Activated T-cell treated with anti-CD3 and anti-CD28 coated beads, Interleukin-2, amount 50 U/mL, for 4 hours (primary cell): ENCODE measurements around the gene PAPPA2. TPM values are rescaled to one million over a fixed set of nuclear protein-coding genes. Genes with fewer than 3 reads are reported as not detected.

ENCODE experiments used
- ATAC-seq, 2 donors: fragments of 200-7000 bp; cut with Tn5 transposase; one replicate each; pipeline ENCODE4 v1.10.0; 2021
- DNase-seq: peaks from one replicate; pipeline ENCODE4 v3.0.0-alpha.2; 2020
- H3K27me3 Mint-ChIP-seq: one replicate; pipeline ENCODE4 v1.8.0; 2021; ENCODE audit warnings: low read depth, mixed read lengths
- H3K36me3 Mint-ChIP-seq: one replicate; pipeline ENCODE4 v1.8.0; 2022; ENCODE audit warnings: mixed read lengths; ENCODE audit not compliant: insufficient read depth
- H3K4me1 Mint-ChIP-seq: one replicate; pipeline ENCODE4 v1.8.0; 2021; ENCODE audit warnings: low read depth, mixed read lengths
- H3K4me3 Mint-ChIP-seq: one replicate; pipeline ENCODE4 v1.8.0; 2021; ENCODE audit warnings: mild to moderate bottlenecking, moderate library complexity, mixed read lengths
- H3K9me3 Mint-ChIP-seq: one replicate; pipeline ENCODE4 v1.8.0; 2021; ENCODE audit warnings: mixed read lengths
- total RNA-seq, 3 donors: library from RNA; stranded (reverse); gene quantifications; one replicate each; pipeline ENCODE4 v1.2.1, GENCODE V29; 2021

Gene PAPPA2
- total RNA-seq, 3 donors from 2014 or later = 0.05 TPM; not detected in 2

- no peaks in the 10 kb centered on the region for H3K4me1 Mint-ChIP-seq
- ATAC-seq (no peak), DNase-seq (no peak)
- peaks cover under 1% of the 10 kb centered on the region for H3K27me3 Mint-ChIP-seq
- no peaks in the 10 kb centered on the region for H3K36me3 Mint-ChIP-seq
- no peaks in the 10 kb centered on the region for H3K9me3 Mint-ChIP-seq
- H3K4me3 Mint-ChIP-seq = no peak overlapping the region
These were observed 66.6 kb downstream of the PAPPA2 start for GRCh38 chr1:176529395-176530090.

GRCh38 chr1:176531036-176531435, 68.1 kb downstream of the PAPPA2 start:
- H3K4me3 Mint-ChIP-seq = no peak overlapping the region
- H3K9me3 Mint-ChIP-seq = no peaks in the 10 kb centered on the region
- no peak for ATAC-seq
- no peaks in the 10 kb centered on the region for H3K4me1 Mint-ChIP-seq
- peaks cover 4% of the 10 kb centered on the region for H3K27me3 Mint-ChIP-seq
- no peak for DNase-seq
- H3K36me3 Mint-ChIP-seq = no peaks in the 10 kb centered on the region

- Mint-ChIP-seq H3K36me3 (no peaks in the 10 kb centered on the region), H3K27me3 (peaks cover 4% of the 10 kb centered on the region), H3K9me3 (no peaks in the 10 kb centered on the region), H3K4me1 (no peaks in the 10 kb centered on the region), H3K4me3 (no peak overlapping the region)
- DNase-seq = no peak
- no peak for ATAC-seq
These were observed 69.2 kb downstream of the PAPPA2 start for GRCh38 chr1:176531921-176532897.

- Mint-ChIP-seq H3K9me3 (no peaks in the 10 kb centered on the region), H3K4me1 (no peaks in the 10 kb centered on the region), H3K4me3 (no peak overlapping the region), H3K27me3 (peaks cover 4% of the 10 kb centered on the region), H3K36me3 (no peaks in the 10 kb centered on the region)
- ATAC-seq (no peak), DNase-seq (no peak)
These were observed 70.0 kb downstream of the PAPPA2 start for GRCh38 chr1:176533020-176533419.

- H3K36me3 Mint-ChIP-seq = no peaks in the 10 kb centered on the region
- H3K27me3 Mint-ChIP-seq = peaks cover 4% of the 10 kb centered on the region
- no peak for ATAC-seq
- no peak for DNase-seq
- H3K4me3 Mint-ChIP-seq = no peak overlapping the region
- H3K4me1 Mint-ChIP-seq = no peaks in the 10 kb centered on the region
- H3K9me3 Mint-ChIP-seq = peaks cover 7% of the 10 kb centered on the region
These were observed 73.6 kb downstream of the PAPPA2 start for GRCh38 chr1:176536588-176536987.

- Mint-ChIP-seq H3K36me3 (no peaks in the 10 kb centered on the region), H3K4me1 (no peaks in the 10 kb centered on the region), H3K27me3 (peaks cover 4% of the 10 kb centered on the region), H3K4me3 (no peak overlapping the region), H3K9me3 (peaks cover 7% of the 10 kb centered on the region)
- no peak for ATAC-seq
- DNase-seq = no peak
These were observed 76.0 kb downstream of the PAPPA2 start for GRCh38 chr1:176539018-176539417.

GRCh38 chr1:176540428-176540827, 77.5 kb downstream of the PAPPA2 start:
- ATAC-seq = no peak
- H3K9me3 Mint-ChIP-seq = peaks cover 7% of the 10 kb centered on the region
- H3K36me3 Mint-ChIP-seq = no peaks in the 10 kb centered on the region
- no peak for DNase-seq
- no peak overlapping the region for H3K4me3 Mint-ChIP-seq
- peaks cover 2% of the 10 kb centered on the region for H3K27me3 Mint-ChIP-seq
- H3K4me1 Mint-ChIP-seq = no peaks in the 10 kb centered on the region

- ATAC-seq = no peak
- Mint-ChIP-seq H3K36me3 (no peaks in the 10 kb centered on the region), H3K27me3 (peaks cover 2% of the 10 kb centered on the region), H3K9me3 (peaks cover 7% of the 10 kb centered on the region), H3K4me1 (no peaks in the 10 kb centered on the region), H3K4me3 (no peak overlapping the region)
- DNase-seq = no peak
These were observed 78.7 kb downstream of the PAPPA2 start for GRCh38 chr1:176541663-176542062.

- no peak for ATAC-seq
- no peaks in the 10 kb centered on the region for H3K4me1 Mint-ChIP-seq
- no peak overlapping the region for H3K4me3 Mint-ChIP-seq
- DNase-seq = no peak
- no peaks in the 10 kb centered on the region for H3K36me3 Mint-ChIP-seq
- peaks cover 2% of the 10 kb centered on the region for H3K27me3 Mint-ChIP-seq
- H3K9me3 Mint-ChIP-seq = peaks cover 7% of the 10 kb centered on the region
These were observed 79.4 kb downstream of the PAPPA2 start for GRCh38 chr1:176542352-176542751.

- H3K4me1 Mint-ChIP-seq = no peaks in the 10 kb centered on the region
- H3K36me3 Mint-ChIP-seq = no peaks in the 10 kb centered on the region
- peaks cover 2% of the 10 kb centered on the region for H3K27me3 Mint-ChIP-seq
- DNase-seq (no peak), ATAC-seq (no peak)
- H3K4me3 Mint-ChIP-seq = no peak overlapping the region
- H3K9me3 Mint-ChIP-seq = peaks cover 7% of the 10 kb centered on the region
These were observed 80.6 kb downstream of the PAPPA2 start for GRCh38 chr1:176543360-176544129.

GRCh38 chr1:176545034-176545639, 82.2 kb downstream of the PAPPA2 start:
- ATAC-seq = no peak
- H3K4me3 Mint-ChIP-seq = no peak overlapping the region
- H3K4me1 Mint-ChIP-seq = no peaks in the 10 kb centered on the region
- no peak for DNase-seq
- H3K36me3 Mint-ChIP-seq = no peaks in the 10 kb centered on the region
- peaks cover 2% of the 10 kb centered on the region for H3K27me3 Mint-ChIP-seq
- H3K9me3 Mint-ChIP-seq = peaks cover 5% of the 10 kb centered on the region

- H3K4me3 Mint-ChIP-seq = no peak overlapping the region
- no peak for ATAC-seq
- H3K36me3 Mint-ChIP-seq = no peaks in the 10 kb centered on the region
- DNase-seq = no peak
- H3K4me1 Mint-ChIP-seq = no peaks in the 10 kb centered on the region
- peaks cover 9% of the 10 kb centered on the region for H3K27me3 Mint-ChIP-seq
- no peaks in the 10 kb centered on the region for H3K9me3 Mint-ChIP-seq
These were observed 83.8 kb downstream of the PAPPA2 start for GRCh38 chr1:176546825-176547224.

- Mint-ChIP-seq H3K4me3 (no peak overlapping the region), H3K36me3 (no peaks in the 10 kb centered on the region), H3K4me1 (no peaks in the 10 kb centered on the region), H3K27me3 (peaks cover 24% of the 10 kb centered on the region), H3K9me3 (no peaks in the 10 kb centered on the region)
- ATAC-seq (no peak), DNase-seq (no peak)
These were observed 88.2 kb downstream of the PAPPA2 start for GRCh38 chr1:176551146-176551545.
